Astrocyte (in vitro differentiated cells and primary cell): ENCODE results near the gene SERPINI1.

ENCODE experiments used
- CTCF ChIP-seq: IDR thresholded peaks from 2 replicates; pipeline ENCODE4 v1.5.1; 2011; ENCODE audit warnings: low read depth, mild to moderate bottlenecking, inconsistent platforms, low read length, moderate library complexity; ENCODE audit not compliant: insufficient read depth
- EZH2 ChIP-seq: IDR thresholded peaks from 2 replicates; pipeline ENCODE4 v1.6.1; 2012; ENCODE audit warnings: mild to moderate bottlenecking, low read length, inconsistent platforms; ENCODE audit not compliant: insufficient read depth

- TF ChIP-seq CTCF (no peak), EZH2 (no peak)
Measured at GRCh38 chr3:167861649-167862048, 126.1 kb downstream of the SERPINI1 start.
